WTC11 (cell line): ENCODE results near the gene CDC20. TPM values are rescaled to one million over a fixed set of nuclear protein-coding genes. Genes with fewer than 3 reads are reported as not detected.

Experiments used
- ATAC-seq: fragments of 200-7000 bp; cut with Tn5 transposase; 2 replicates; pipeline ENCODE4 v1.10.0; 2021; ENCODE audit warnings: mild to moderate bottlenecking, moderate library complexity
- CTCF ChIA-PET: fragments of 300-600 bp; sonication (Branson Sonifier 250); formaldehyde crosslinking; loops from one replicate; lab custom pipeline; 2021; ENCODE audit warnings: antibody characterized with exemption; lab: Charles Lee
- POLR2A ChIA-PET: fragments of 350-600 bp; sonication (Branson Sonifier 250); formaldehyde crosslinking; loops from one replicate; lab custom pipeline; 2021; ENCODE audit warnings: antibody characterized with exemption; lab: Charles Lee
- DNase-seq: peaks from one replicate; pipeline ENCODE4 v3.0.0; 2021; ENCODE audit warnings: low spot score
- H3K27ac Mint-ChIP-seq: 2 replicates; pipeline ENCODE4 v1.8.0; 2021; ENCODE audit warnings: mixed read lengths
- H3K27me3 Mint-ChIP-seq: 2 replicates; pipeline ENCODE4 v1.8.0; 2021; ENCODE audit warnings: low read depth, mild to moderate bottlenecking, moderate library complexity, mixed read lengths
- H3K36me3 Mint-ChIP-seq: 2 replicates; pipeline ENCODE4 v1.8.0; 2021; ENCODE audit warnings: mixed read lengths
- H3K4me1 Mint-ChIP-seq: 2 replicates; pipeline ENCODE4 v1.8.0; 2022; ENCODE audit warnings: mixed read lengths
- H3K4me3 Mint-ChIP-seq: 2 replicates; pipeline ENCODE4 v1.8.0; 2021; ENCODE audit warnings: mild to moderate bottlenecking, moderate library complexity, mixed read lengths
- H3K9me3 Mint-ChIP-seq: 2 replicates; pipeline ENCODE4 v1.8.0; 2021; ENCODE audit warnings: mixed read lengths
- EMX1 ChIP-seq: fragments of 250-450 bp; sonication (Bioruptor Pico); IDR thresholded peaks from 2 replicates; pipeline ENCODE4 v1.8.0; 2021; ENCODE audit warnings: mild to moderate bottlenecking
- FOXK1 ChIP-seq: sonication (generic); formaldehyde crosslinking; IDR thresholded peaks from 2 replicates; pipeline ENCODE4 v1.8.0; 2022; ENCODE audit warnings: mild to moderate bottlenecking, moderate library complexity, missing genetic modification reagents
- GTF2I ChIP-seq: fragments of 250-450 bp; sonication (Bioruptor Pico); conservative IDR thresholded peaks from 2 replicates; pipeline ENCODE4 v1.4.0; 2021; ENCODE audit warnings: mild to moderate bottlenecking
- MXD4 ChIP-seq: fragments of 250-450 bp; sonication (Bioruptor Pico); IDR thresholded peaks from 2 replicates; pipeline ENCODE4 v1.8.0; 2021; ENCODE audit warnings: mild to moderate bottlenecking, moderate library complexity, borderline replicate concordance
- NFE2L1 ChIP-seq: sonication (generic); formaldehyde crosslinking; IDR thresholded peaks from 2 replicates; pipeline ENCODE4 v1.8.1; 2023; ENCODE audit warnings: missing genetic modification reagents
- NR1H2 ChIP-seq: sonication (generic); formaldehyde crosslinking; IDR thresholded peaks from 2 replicates; pipeline ENCODE4 v1.9.0; 2021; ENCODE audit warnings: mild to moderate bottlenecking, moderate library complexity, missing genetic modification reagents
- RORB ChIP-seq: fragments of 250-450 bp; sonication (Bioruptor Pico); IDR thresholded peaks from 2 replicates; pipeline ENCODE4 v1.9.0; 2021; ENCODE audit warnings: mild to moderate bottlenecking
- SMAD3 ChIP-seq: sonication (generic); formaldehyde crosslinking; IDR thresholded peaks from 2 replicates; pipeline ENCODE4 v1.8.0; 2022; ENCODE audit warnings: missing genetic modification reagents, mild to moderate bottlenecking, borderline replicate concordance
- TEAD1 ChIP-seq: sonication (generic); formaldehyde crosslinking; IDR thresholded peaks from 2 replicates; pipeline ENCODE4 v1.8.0; 2022; ENCODE audit warnings: mild to moderate bottlenecking, missing genetic modification reagents
- TP53 ChIP-seq: sonication (generic); formaldehyde crosslinking; IDR thresholded peaks from 2 replicates; pipeline ENCODE4 v1.8.1; 2023; ENCODE audit warnings: mild to moderate bottlenecking, missing genetic modification reagents
- ZBTB21 ChIP-seq: sonication (generic); formaldehyde crosslinking; IDR thresholded peaks from 2 replicates; pipeline ENCODE4 v1.8.1; 2023; ENCODE audit warnings: mild to moderate bottlenecking, missing genetic modification reagents, borderline replicate concordance
- ZNF121 ChIP-seq: sonication (generic); formaldehyde crosslinking; IDR thresholded peaks from 2 replicates; pipeline ENCODE4 v1.8.0; 2023; ENCODE audit warnings: missing genetic modification reagents
- ZNF138 ChIP-seq: sonication (generic); formaldehyde crosslinking; conservative IDR thresholded peaks from 2 replicates; pipeline ENCODE4 v1.8.1; 2022; ENCODE audit warnings: mild to moderate bottlenecking, moderate library complexity, missing genetic modification reagents
- ZNF219 ChIP-seq: sonication (generic); formaldehyde crosslinking; IDR thresholded peaks from 2 replicates; pipeline ENCODE4 v1.8.0; 2023; ENCODE audit warnings: missing genetic modification reagents, mild to moderate bottlenecking, borderline replicate concordance
- ZNF396 ChIP-seq: fragments of 250-450 bp; sonication (Bioruptor Pico); IDR thresholded peaks from 2 replicates; pipeline ENCODE4 v1.8.0; 2021; ENCODE audit warnings: mild to moderate bottlenecking, moderate library complexity, borderline replicate concordance
- total RNA-seq: library from RNA; stranded (reverse); gene quantifications from 3 replicates; pipeline ENCODE4 v1.2.3, GENCODE V29; 2021
- TF ChIP-seq, protein P1 (sequence below): fragments of 250-450 bp; sonication (Bioruptor Pico); IDR thresholded peaks from 2 replicates; pipeline ENCODE4 v1.9.0; 2021; ENCODE audit warnings: moderate library complexity, mild to moderate bottlenecking, inconsistent platforms, borderline replicate concordance
- TF ChIP-seq, protein P2 (sequence below): sonication (generic); formaldehyde crosslinking; IDR thresholded peaks from 2 replicates; pipeline ENCODE4 v1.8.1; 2022; ENCODE audit warnings: mild to moderate bottlenecking, missing genetic modification reagents, moderate library complexity, borderline replicate concordance
- TF ChIP-seq, protein P3 (sequence below): sonication (generic); formaldehyde crosslinking; IDR thresholded peaks from 2 replicates; pipeline ENCODE4 v1.8.0; 2022; ENCODE audit warnings: mild to moderate bottlenecking, missing genetic modification reagents
- TF ChIP-seq, protein P4 (sequence below): sonication (generic); formaldehyde crosslinking; conservative IDR thresholded peaks from 2 replicates; pipeline ENCODE4 v1.8.1; 2023; ENCODE audit warnings: mild to moderate bottlenecking, low read depth, missing genetic modification reagents, moderate library complexity
- TF ChIP-seq, protein P5 (sequence below): sonication (generic); formaldehyde crosslinking; IDR thresholded peaks from 2 replicates; pipeline ENCODE4 v1.8.1; 2022; ENCODE audit warnings: mild to moderate bottlenecking, moderate library complexity, missing genetic modification reagents
- TF ChIP-seq, protein P6 (sequence below): sonication (generic); formaldehyde crosslinking; IDR thresholded peaks from 2 replicates; pipeline ENCODE4 v1.8.1; 2022; ENCODE audit warnings: missing genetic modification reagents, borderline replicate concordance
- TF ChIP-seq, protein P7 (sequence below): fragments of 250-450 bp; sonication (Bioruptor Pico); IDR thresholded peaks from 2 replicates; pipeline ENCODE4 v1.9.0; 2021; ENCODE audit warnings: mild to moderate bottlenecking
- TF ChIP-seq, protein P8 (sequence below): sonication (generic); formaldehyde crosslinking; IDR thresholded peaks from 2 replicates; pipeline ENCODE4 v1.8.1; 2023; ENCODE audit warnings: mild to moderate bottlenecking, missing genetic modification reagents

CDC20 gene
- total RNA-seq, 1 experiment from 2014 or later = 280 TPM

DNA sequence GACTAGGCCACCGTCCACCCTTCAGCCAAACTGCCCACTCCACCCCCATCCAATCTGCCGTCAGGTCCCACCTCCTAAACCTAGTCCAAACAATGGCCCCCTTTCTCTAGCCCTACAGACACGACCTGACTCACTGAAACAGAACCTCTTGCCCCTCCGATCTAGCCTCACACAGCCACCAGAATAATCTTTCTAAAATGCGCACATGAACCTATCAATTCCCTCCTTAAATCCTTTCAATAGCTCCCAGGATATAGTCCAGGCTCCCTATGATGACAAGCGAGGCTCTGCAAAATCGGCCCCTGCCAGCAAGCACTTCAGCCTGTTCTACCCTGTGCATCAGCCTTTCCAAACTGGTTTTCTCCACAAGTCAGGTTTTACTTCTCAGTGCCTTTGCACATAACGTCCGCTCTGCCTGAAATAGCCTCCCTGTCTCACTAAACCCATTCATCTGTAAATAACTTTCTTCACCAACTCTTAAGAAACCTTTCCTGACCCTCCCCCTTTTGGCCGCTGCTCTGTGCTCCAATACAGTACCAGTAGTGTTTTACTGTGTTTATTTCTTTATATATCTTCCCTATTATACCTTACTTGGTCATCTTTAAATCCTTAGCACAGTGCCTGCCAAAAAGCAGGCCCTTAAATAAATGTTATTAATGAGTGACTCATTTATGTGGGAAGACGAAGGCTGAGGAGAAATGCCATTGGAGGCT is 9.0 kb upstream of the CDC20 start:
- ATAC-seq (peak; percentile 0; the same call in 1 of the 2 replicates), DNase-seq (no peak)
- CTCF ChIA-PET = interaction anchor here (1.5 to 2.9 kb wide), 3 partner anchors 9 to 65 kb away, joined by 8 to 22 read pairs (median 12); partner anchors contain the start of genes C1orf210 and CDC20
- H3K36me3 Mint-ChIP-seq = no peaks in the 10 kb centered on the region; the same call in 1 of the 2 replicates
- peak overlapping the region; percentile 95 for H3K27ac Mint-ChIP-seq
- POLR2A ChIA-PET = interaction anchor here (1.3 to 1.8 kb wide), 3 partner anchors 9 to 79 kb away, joined by 6 to 21 read pairs (median 6); partner anchors contain the start of genes CDC20 and TMEM125
- H3K27me3 Mint-ChIP-seq = peaks cover 16% of the 10 kb centered on the region
- peak overlapping the region; percentile 72 for H3K4me3 Mint-ChIP-seq
- H3K4me1 Mint-ChIP-seq = peaks cover 25% of the 10 kb centered on the region
- H3K9me3 Mint-ChIP-seq = no peaks in the 10 kb centered on the region
- TF ChIP-seq, protein P1, sequence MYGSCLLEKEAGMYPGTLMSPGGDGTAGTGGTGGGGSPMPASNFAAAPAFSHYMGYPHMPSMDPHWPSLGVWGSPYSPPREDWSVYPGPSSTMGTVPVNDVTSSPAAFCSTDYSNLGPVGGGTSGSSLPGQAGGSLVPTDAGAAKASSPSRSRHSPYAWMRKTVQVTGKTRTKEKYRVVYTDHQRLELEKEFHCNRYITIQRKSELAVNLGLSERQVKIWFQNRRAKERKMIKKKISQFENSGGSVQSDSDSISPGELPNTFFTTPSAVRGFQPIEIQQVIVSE (CRISPR knock-in tag) = no peak
- TF ChIP-seq, protein P2, sequence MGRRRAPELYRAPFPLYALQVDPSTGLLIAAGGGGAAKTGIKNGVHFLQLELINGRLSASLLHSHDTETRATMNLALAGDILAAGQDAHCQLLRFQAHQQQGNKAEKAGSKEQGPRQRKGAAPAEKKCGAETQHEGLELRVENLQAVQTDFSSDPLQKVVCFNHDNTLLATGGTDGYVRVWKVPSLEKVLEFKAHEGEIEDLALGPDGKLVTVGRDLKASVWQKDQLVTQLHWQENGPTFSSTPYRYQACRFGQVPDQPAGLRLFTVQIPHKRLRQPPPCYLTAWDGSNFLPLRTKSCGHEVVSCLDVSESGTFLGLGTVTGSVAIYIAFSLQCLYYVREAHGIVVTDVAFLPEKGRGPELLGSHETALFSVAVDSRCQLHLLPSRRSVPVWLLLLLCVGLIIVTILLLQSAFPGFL (CRISPR knock-in tag) = no peak
- TF ChIP-seq, protein P3, sequence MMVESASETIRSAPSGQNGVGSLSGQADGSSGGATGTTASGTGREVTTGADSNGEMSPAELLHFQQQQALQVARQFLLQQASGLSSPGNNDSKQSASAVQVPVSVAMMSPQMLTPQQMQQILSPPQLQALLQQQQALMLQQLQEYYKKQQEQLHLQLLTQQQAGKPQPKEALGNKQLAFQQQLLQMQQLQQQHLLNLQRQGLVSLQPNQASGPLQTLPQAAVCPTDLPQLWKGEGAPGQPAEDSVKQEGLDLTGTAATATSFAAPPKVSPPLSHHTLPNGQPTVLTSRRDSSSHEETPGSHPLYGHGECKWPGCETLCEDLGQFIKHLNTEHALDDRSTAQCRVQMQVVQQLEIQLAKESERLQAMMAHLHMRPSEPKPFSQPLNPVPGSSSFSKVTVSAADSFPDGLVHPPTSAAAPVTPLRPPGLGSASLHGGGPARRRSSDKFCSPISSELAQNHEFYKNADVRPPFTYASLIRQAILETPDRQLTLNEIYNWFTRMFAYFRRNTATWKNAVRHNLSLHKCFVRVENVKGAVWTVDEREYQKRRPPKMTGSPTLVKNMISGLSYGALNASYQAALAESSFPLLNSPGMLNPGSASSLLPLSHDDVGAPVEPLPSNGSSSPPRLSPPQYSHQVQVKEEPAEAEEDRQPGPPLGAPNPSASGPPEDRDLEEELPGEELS (CRISPR knock-in tag) = no peak
- TF ChIP-seq ZBTB21 (no peak), ZNF396 (CRISPR knock-in tag) (no peak), ZNF121 (CRISPR knock-in tag) (no peak), RORB (CRISPR knock-in tag) (no peak), TP53 (CRISPR knock-in tag) (0 out of 2 replicates have a peak, but pooled peaks have one; percentile 2), FOXK1 (CRISPR knock-in tag) (0 out of 2 replicates have a peak, but pooled peaks have one; percentile 3), NFE2L1 (CRISPR knock-in tag) (peak; percentile 73; the same call in 1 of the 2 replicates), TEAD1 (no peak), GTF2I (CRISPR knock-in tag) (no peak), SMAD3 (CRISPR knock-in tag) (no peak), NR1H2 (CRISPR knock-in tag) (no peak), MXD4 (CRISPR knock-in tag) (no peak), ZNF138 (CRISPR knock-in tag) (no peak), EMX1 (CRISPR knock-in tag) (no peak), ZNF219 (CRISPR knock-in tag) (no peak)
- TF ChIP-seq, protein P4, sequence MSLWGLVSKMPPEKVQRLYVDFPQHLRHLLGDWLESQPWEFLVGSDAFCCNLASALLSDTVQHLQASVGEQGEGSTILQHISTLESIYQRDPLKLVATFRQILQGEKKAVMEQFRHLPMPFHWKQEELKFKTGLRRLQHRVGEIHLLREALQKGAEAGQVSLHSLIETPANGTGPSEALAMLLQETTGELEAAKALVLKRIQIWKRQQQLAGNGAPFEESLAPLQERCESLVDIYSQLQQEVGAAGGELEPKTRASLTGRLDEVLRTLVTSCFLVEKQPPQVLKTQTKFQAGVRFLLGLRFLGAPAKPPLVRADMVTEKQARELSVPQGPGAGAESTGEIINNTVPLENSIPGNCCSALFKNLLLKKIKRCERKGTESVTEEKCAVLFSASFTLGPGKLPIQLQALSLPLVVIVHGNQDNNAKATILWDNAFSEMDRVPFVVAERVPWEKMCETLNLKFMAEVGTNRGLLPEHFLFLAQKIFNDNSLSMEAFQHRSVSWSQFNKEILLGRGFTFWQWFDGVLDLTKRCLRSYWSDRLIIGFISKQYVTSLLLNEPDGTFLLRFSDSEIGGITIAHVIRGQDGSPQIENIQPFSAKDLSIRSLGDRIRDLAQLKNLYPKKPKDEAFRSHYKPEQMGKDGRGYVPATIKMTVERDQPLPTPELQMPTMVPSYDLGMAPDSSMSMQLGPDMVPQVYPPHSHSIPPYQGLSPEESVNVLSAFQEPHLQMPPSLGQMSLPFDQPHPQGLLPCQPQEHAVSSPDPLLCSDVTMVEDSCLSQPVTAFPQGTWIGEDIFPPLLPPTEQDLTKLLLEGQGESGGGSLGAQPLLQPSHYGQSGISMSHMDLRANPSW (CRISPR knock-in tag) = no peak
- TF ChIP-seq, protein P5, sequence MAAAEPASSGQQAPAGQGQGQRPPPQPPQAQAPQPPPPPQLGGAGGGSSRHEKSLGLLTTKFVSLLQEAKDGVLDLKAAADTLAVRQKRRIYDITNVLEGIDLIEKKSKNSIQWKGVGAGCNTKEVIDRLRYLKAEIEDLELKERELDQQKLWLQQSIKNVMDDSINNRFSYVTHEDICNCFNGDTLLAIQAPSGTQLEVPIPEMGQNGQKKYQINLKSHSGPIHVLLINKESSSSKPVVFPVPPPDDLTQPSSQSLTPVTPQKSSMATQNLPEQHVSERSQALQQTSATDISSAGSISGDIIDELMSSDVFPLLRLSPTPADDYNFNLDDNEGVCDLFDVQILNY = no peak
- TF ChIP-seq, protein P6, sequence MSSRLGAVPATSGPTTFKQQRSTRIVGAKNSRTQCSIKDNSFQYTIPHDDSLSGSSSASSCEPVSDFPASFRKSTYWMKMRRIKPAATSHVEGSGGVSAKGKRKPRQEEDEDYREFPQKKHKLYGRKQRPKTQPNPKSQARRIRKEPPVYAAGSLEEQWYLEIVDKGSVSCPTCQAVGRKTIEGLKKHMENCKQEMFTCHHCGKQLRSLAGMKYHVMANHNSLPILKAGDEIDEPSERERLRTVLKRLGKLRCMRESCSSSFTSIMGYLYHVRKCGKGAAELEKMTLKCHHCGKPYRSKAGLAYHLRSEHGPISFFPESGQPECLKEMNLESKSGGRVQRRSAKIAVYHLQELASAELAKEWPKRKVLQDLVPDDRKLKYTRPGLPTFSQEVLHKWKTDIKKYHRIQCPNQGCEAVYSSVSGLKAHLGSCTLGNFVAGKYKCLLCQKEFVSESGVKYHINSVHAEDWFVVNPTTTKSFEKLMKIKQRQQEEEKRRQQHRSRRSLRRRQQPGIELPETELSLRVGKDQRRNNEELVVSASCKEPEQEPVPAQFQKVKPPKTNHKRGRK (CRISPR knock-in tag) = no peak
- TF ChIP-seq, protein P7, sequence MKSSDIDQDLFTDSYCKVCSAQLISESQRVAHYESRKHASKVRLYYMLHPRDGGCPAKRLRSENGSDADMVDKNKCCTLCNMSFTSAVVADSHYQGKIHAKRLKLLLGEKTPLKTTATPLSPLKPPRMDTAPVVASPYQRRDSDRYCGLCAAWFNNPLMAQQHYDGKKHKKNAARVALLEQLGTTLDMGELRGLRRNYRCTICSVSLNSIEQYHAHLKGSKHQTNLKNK (CRISPR knock-in tag) = no peak
- TF ChIP-seq, protein P8, sequence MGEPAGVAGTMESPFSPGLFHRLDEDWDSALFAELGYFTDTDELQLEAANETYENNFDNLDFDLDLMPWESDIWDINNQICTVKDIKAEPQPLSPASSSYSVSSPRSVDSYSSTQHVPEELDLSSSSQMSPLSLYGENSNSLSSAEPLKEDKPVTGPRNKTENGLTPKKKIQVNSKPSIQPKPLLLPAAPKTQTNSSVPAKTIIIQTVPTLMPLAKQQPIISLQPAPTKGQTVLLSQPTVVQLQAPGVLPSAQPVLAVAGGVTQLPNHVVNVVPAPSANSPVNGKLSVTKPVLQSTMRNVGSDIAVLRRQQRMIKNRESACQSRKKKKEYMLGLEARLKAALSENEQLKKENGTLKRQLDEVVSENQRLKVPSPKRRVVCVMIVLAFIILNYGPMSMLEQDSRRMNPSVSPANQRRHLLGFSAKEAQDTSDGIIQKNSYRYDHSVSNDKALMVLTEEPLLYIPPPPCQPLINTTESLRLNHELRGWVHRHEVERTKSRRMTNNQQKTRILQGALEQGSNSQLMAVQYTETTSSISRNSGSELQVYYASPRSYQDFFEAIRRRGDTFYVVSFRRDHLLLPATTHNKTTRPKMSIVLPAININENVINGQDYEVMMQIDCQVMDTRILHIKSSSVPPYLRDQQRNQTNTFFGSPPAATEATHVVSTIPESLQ (CRISPR knock-in tag) = no peak
